GM23338 (cell line): Measurements from ENCODE around the gene CEBPG. TPM values are rescaled to one million over a fixed set of nuclear protein-coding genes. Genes with fewer than 3 reads are reported as not detected.
A peak's percentile ranks its signal among the peaks of the same experiment; 100 is the strongest.

ENCODE experiments used
- ATAC-seq: fragments of 200-7000 bp; cut with Tn5 transposase; 3 replicates; pipeline ENCODE4 v1.9.1; 2020
- DNase-seq: peaks from one replicate; pipeline ENCODE4 v3.0.0-alpha.2; 2015; ENCODE audit warnings: low spot score
- H2AFZ ChIP-seq: fragments of 200-600 bp; sonication (generic); 2 replicates; pipeline ENCODE4 v1.8.0; 2016; ENCODE audit warnings: antibody characterized with exemption, mild to moderate bottlenecking, moderate library complexity
- H3F3A ChIP-seq: fragments of 200-600 bp; sonication (generic); replicated peaks from 2 replicates; pipeline ENCODE4 v1.8.0; 2017; ENCODE audit warnings: antibody characterized with exemption, mixed run types, low read depth
- H3K27ac ChIP-seq: fragments of 200-600 bp; sonication (generic); 2 replicates; pipeline ENCODE4 v1.6.1; 2016; ENCODE audit warnings: low read depth
- H3K27me3 ChIP-seq: fragments of 200-600 bp; sonication (generic); 2 replicates; pipeline ENCODE4 v1.8.0; 2016; ENCODE audit warnings: mild to moderate bottlenecking, mixed run types, moderate library complexity; ENCODE audit not compliant: insufficient read depth
- H3K36me3 ChIP-seq: fragments of 200-600 bp; sonication (generic); 2 replicates; pipeline ENCODE4 v1.8.0; 2016; ENCODE audit warnings: mild to moderate bottlenecking; ENCODE audit not compliant: insufficient read depth
- H3K4me1 ChIP-seq: fragments of 200-600 bp; sonication (generic); 2 replicates; pipeline ENCODE4 v1.8.0; 2016; ENCODE audit warnings: mild to moderate bottlenecking, moderate library complexity; ENCODE audit not compliant: insufficient read depth
- H3K4me2 ChIP-seq: fragments of 200-600 bp; sonication (generic); 2 replicates; pipeline ENCODE4 v1.7.1; 2017; ENCODE audit warnings: mixed run types
- H3K4me3 ChIP-seq: fragments of 200-600 bp; sonication (generic); 2 replicates; pipeline ENCODE4 v1.6.1; 2016; ENCODE audit warnings: mixed run types
- H3K79me2 ChIP-seq: fragments of 200-600 bp; sonication (generic); replicated peaks from 2 replicates; pipeline ENCODE4 v1.8.0; 2017; ENCODE audit warnings: mild to moderate bottlenecking; ENCODE audit not compliant: insufficient read depth
- H3K9me2 ChIP-seq: fragments of 200-600 bp; sonication (generic); 2 replicates; pipeline ENCODE4 v1.8.0; 2017; ENCODE audit not compliant: insufficient read depth
- H4K20me1 ChIP-seq: fragments of 200-600 bp; sonication (generic); replicated peaks from 2 replicates; pipeline ENCODE4 v1.8.0; 2017; ENCODE audit warnings: mild to moderate bottlenecking; ENCODE audit not compliant: insufficient read depth
- H3K27ac Mint-ChIP-seq: 2 replicates; pipeline ENCODE4 v1.8.0; 2020; ENCODE audit warnings: inconsistent platforms, mild to moderate bottlenecking, moderate library complexity, mixed read lengths
- H3K27me3 Mint-ChIP-seq: 3 replicates; pipeline ENCODE4 v1.8.0; 2022; ENCODE audit warnings: low read depth, mild to moderate bottlenecking, moderate library complexity, mixed read lengths, inconsistent platforms; ENCODE audit not compliant: insufficient read depth, poor library complexity
- H3K36me3 Mint-ChIP-seq: 3 replicates; pipeline ENCODE4 v1.8.0; 2021; ENCODE audit warnings: low read depth, mild to moderate bottlenecking, inconsistent platforms, moderate library complexity, mixed read lengths
- H3K4me1 Mint-ChIP-seq: 3 replicates; pipeline ENCODE4 v1.8.0; 2020; ENCODE audit warnings: mild to moderate bottlenecking, inconsistent platforms, mixed read lengths
- H3K4me3 Mint-ChIP-seq: 3 replicates; pipeline ENCODE4 v1.8.0; 2021; ENCODE audit warnings: moderate library complexity, mild to moderate bottlenecking, inconsistent platforms, mixed read lengths
- H3K9me3 Mint-ChIP-seq: 3 replicates; pipeline ENCODE4 v1.8.0; 2020; ENCODE audit warnings: moderate library complexity, mild to moderate bottlenecking, inconsistent platforms, mixed read lengths
- CREB1 ChIP-seq: fragments of 250-450 bp; sonication (Bioruptor Pico); IDR thresholded peaks from 2 replicates; pipeline ENCODE4 v1.5.0; 2020; ENCODE audit warnings: low read depth, mild to moderate bottlenecking, moderate library complexity
- CTCF ChIP-seq, 2 experiments: fragments of 200-600 bp in 1 of 2; sonication (generic) in 1 of 2; conservative IDR thresholded peaks; 2 replicates each; pipeline versions ENCODE4 v1.5.1 to v1.6.1; 2016 to 2017; ENCODE audit warnings: antibody characterized with exemption in 2 of 2, low read depth in 2 of 2, mild to moderate bottlenecking in 2 of 2, moderate library complexity in 1 of 2
- ETS1 ChIP-seq: IDR thresholded peaks from 2 replicates; pipeline ENCODE4 v1.6.1; 2016; ENCODE audit warnings: antibody characterized with exemption
- EZH2phosphoT487 ChIP-seq: fragments of 200-600 bp; sonication (generic); IDR thresholded peaks from one replicate; pipeline ENCODE4 v1.8.1; 2018; ENCODE audit warnings: antibody characterized with exemption; ENCODE audit not compliant: unreplicated experiment
- JUNB ChIP-seq: IDR thresholded peaks from one replicate; pipeline ENCODE4 v1.6.1; 2016; ENCODE audit warnings: antibody characterized with exemption; ENCODE audit not compliant: unreplicated experiment
- STAT1 ChIP-seq: IDR thresholded peaks from one replicate; pipeline ENCODE4 v1.6.1; 2016; ENCODE audit warnings: antibody characterized with exemption; ENCODE audit not compliant: unreplicated experiment
- ZNF331 ChIP-seq: fragments of 250-450 bp; sonication (Bioruptor Pico); IDR thresholded peaks from 2 replicates; pipeline ENCODE4 v1.5.0; 2020; ENCODE audit warnings: low read depth, mild to moderate bottlenecking, moderate library complexity
- ZNF462 ChIP-seq: fragments of 250-450 bp; sonication (Bioruptor Pico); IDR thresholded peaks from 2 replicates; pipeline ENCODE4 v1.5.0; 2020; ENCODE audit warnings: mild to moderate bottlenecking, moderate library complexity
- polyA plus RNA-seq: library from polyadenylated mRNA; unstranded; fragments of >200 nt; fragmentation: Nextera tagmentation; extraction: Ambion mirVana; gene quantifications from 2 replicates; pipeline ENCODE4 v1.2.1, GENCODE V29; 2016
- total RNA-seq: library from RNA; depleted of rRNA; stranded (reverse); fragments of >200 nt; shearing (Covaris generic); gene quantifications from 2 replicates; pipeline ENCODE4 v1.2.3, GENCODE V29; 2014

CEBPG gene
- total and polyA plus RNA-seq, 2 experiments from 2014 or later: 25.9 to 50.2 TPM

GRCh38 chr19:33370783-33371182 is 2.7 kb upstream of the CEBPG start (continued):
- TF ChIP-seq ZNF462: no peak
- TF ChIP-seq ETS1: no peak
- no peak for TF ChIP-seq ZNF331 (CRISPR knock-in tag)
- TF ChIP-seq CREB1 (CRISPR knock-in tag): no peak
- TF ChIP-seq STAT1: no peak

- TF ChIP-seq EZH2phosphoT487: no peak
- TF ChIP-seq CTCF (conservative IDR thresholded peaks at IDR 0.05; ENCODE audit: low read depth in 2 of 2): 0 out of 4 replicates have a peak, but pooled peaks of 1 of the 2 experiments have one; percentile 24
- TF ChIP-seq JUNB: no peak
- peaks cover 5% of the 10 kb centered on the region for H3K27me3 Mint-ChIP-seq
- Histone ChIP-seq H3K9me2 (no peaks in the 10 kb centered on the region), H3F3A (peaks cover 8% of the 10 kb centered on the region), H3K79me2 (peaks cover 52% of the 10 kb centered on the region), H3K36me3 (no peaks in the 10 kb centered on the region), H2AFZ (no peak overlapping the region), H3K4me1 (peaks cover 43% of the 10 kb centered on the region), H3K4me3 (peak overlapping the region; percentile 85), H4K20me1 (peaks cover 51% of the 10 kb centered on the region), H3K27ac (no peak overlapping the region), H3K4me2 (peak overlapping the region; percentile 93), H3K27me3 (no peaks in the 10 kb centered on the region; the same call in 1 of the 2 replicates)
- ATAC-seq (no peak), DNase-seq (no peak)
- H3K27ac Mint-ChIP-seq: peak overlapping the region; percentile 84
- H3K36me3 Mint-ChIP-seq: peaks cover 12% of the 10 kb centered on the region
- H3K4me3 Mint-ChIP-seq: peak overlapping the region; percentile 90
- no peaks in the 10 kb centered on the region for H3K9me3 Mint-ChIP-seq
- H3K4me1 Mint-ChIP-seq: peaks cover 49% of the 10 kb centered on the region
Observed at GRCh38 chr19:33374236-33374714, 766 bp downstream of the CEBPG start.
